Hematopoietic multipotent progenitor cell treated with erythropoietin and hydrocortisone succinate and interleukin-3 and kit ligand, for 15 days (in vitro differentiated cells): ENCODE results near the gene RTF2.

Experiments used
- DNase-seq: peaks from one replicate; pipeline ENCODE4 v3.0.0-alpha.2; 2015; ENCODE audit warnings: low spot score

The RTF2 gene, protein sequence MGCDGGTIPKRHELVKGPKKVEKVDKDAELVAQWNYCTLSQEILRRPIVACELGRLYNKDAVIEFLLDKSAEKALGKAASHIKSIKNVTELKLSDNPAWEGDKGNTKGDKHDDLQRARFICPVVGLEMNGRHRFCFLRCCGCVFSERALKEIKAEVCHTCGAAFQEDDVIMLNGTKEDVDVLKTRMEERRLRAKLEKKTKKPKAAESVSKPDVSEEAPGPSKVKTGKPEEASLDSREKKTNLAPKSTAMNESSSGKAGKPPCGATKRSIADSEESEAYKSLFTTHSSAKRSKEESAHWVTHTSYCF

GRCh38 chr20:56468316-56469076 lies at the start of gene RTF2:
Gene RTF2, plus strand, starts transcription at chr20:56468627. Its CDS starts 71 bp downstream, at chr20:56468698.
- DNase-seq, result peak; percentile 97

GRCh38 chr20:56420028-56420427 lies 48.4 kb upstream of the RTF2 start:
- DNase-seq, result no peak

- DNase-seq, result no peak
Observed at GRCh38 chr20:56420940-56421688, 47.3 kb upstream of the RTF2 start.

GRCh38 chr20:56422076-56422823 lies 46.2 kb upstream of the RTF2 start:
- DNase-seq, result no peak

GRCh38 chr20:56422824-56423189 lies 45.6 kb upstream of the RTF2 start:
- no peak for DNase-seq

GRCh38 chr20:56423211-56423610 lies 45.2 kb upstream of the RTF2 start:
- DNase-seq, result no peak

GRCh38 chr20:56423886-56424285 lies 44.5 kb upstream of the RTF2 start:
- DNase-seq, result no peak

DNA sequence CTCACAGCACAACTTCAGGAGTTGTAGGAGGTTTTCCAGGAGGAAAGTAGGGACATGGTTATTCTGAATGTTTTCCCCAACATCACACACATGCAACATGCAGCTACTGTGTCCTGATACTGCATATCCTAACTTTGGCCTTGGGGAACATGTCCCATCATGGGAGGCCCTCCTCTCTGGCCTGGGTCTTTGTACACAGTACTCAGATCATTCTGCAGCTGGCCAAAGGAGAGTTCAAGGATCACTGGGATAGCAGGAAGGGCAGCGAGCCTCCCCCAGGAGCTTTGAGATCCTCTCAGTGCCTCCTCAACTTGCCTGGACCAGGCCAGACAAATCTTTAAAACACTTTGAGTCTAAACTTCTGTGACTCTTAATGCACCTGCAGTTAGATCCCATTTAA lies 43.5 kb upstream of the RTF2 start:
- DNase-seq, result no peak

GRCh38 chr20:56426026-56426425 lies 42.4 kb upstream of the RTF2 start:
- no peak for DNase-seq

- DNase-seq, result no peak
Observed at GRCh38 chr20:56426926-56427325, 41.5 kb upstream of the RTF2 start.

DNA sequence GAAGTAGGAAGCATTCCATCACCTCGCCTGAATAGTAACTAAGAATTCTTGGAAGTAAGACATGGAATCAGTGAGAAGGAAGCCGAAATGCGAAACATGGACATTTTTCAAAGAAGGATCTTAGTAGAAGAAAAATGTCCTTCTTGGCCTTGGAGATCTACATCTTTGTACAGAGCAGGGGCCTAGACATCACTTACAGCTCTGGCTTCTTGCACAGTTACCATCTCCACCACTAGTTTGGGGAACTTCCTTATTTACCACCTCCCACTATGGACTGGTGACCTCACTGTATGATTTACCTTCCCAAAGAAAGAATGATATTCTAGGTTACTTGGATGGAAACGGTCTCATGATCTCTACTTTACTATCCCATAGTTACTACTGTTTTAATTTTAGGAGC lies 40.6 kb upstream of the RTF2 start:
- no peak for DNase-seq

- no peak for DNase-seq
Observed at GRCh38 chr20:56428410-56428809, 40.0 kb upstream of the RTF2 start.

GRCh38 chr20:56428881-56429280 lies 39.5 kb upstream of the RTF2 start:
- DNase-seq, result no peak

GRCh38 chr20:56429502-56429901 lies 38.9 kb upstream of the RTF2 start:
- DNase-seq, result no peak

DNA sequence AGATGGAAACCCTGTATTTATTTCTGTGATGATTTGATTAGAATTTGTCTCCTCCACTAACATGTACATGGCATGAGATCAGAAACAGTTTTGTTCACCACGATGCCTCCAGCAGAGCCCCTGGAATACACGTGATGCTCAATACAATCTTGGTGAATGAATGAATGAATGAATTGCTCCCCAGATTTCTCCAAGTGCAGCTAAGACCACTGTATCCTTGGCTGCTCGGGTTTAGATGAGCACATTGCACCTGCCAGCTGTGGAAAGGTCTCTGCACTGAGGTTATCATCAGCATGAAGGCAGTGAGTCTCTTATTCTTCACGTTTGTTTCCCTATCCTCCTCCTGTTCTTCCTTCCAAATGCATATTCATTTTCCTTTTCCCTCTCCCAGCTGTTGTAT lies 38.5 kb upstream of the RTF2 start:
- DNase-seq, result no peak

DNA sequence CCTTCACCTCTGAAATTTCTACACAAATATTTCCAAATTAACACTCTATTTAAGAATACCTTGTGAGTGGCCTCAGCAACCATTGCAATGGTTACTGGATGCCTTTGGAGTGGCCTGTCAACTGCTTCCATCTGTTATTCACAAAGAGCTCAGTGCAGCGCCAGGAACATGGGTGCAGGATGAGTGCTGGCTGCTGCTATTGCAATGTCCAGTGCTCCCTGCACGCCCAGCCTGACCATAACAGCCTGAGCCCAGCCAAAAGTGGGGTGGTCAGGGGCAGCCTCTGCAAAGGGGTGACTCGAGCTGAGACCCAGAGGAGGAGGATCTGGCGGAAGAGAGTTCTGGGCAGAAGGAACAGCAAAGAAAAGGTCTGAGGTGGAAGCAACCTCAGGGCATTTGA lies 38.0 kb upstream of the RTF2 start:
- DNase-seq, result no peak

DNA sequence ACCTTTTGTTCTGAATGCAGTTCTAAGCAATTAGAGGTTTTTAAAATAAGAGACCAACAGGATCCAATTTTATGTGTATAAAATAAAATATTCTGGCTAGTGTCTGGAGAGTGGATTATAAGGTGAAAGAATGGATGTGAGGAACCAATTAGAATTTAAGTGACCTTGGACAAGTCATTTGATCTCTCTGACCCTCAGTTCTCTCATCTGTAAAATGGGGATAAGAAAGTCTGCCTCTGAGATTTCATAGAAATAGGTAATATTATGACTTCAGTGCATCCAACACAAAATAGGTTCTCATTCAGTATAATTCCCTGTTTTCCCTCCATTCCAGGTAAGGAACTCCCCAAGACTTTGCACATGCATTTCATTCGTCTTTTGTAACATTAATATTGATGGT lies 37.5 kb upstream of the RTF2 start:
- DNase-seq, result no peak

- no peak for DNase-seq
Observed at GRCh38 chr20:56431471-56431870, 37.0 kb upstream of the RTF2 start.

DNA sequence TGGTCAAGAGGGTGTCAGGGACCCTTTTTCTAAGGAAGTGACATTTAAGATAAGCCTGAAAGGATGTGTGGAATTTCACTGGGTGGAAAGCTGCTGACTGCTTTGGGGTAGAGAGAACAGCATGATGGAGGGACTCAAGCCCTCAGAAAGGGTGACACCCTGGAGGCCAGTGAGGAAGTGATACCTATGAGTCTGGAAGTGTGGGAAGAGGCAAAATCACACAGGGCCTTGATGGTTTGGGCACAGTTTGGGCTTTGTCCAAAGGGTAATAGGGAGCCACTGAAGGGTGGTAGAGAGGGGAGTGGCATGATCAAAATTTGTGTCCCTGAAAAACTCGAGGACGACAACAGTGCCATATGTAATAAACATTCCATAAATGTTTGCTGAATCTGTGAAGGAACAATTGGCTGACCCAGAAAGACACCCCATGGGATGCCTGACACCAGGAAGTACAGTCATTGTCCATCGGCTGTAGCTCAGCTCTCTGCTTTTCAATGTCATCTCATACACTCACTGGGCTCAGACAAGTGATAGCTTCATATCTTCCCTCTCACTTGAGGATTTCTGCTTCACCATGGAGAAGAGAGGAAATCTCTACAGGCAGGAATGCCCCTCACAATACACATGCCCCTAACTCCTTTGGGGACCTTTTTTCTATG lies 35.1 kb upstream of the RTF2 start:
- DNase-seq, result no peak

- no peak for DNase-seq
Observed at GRCh38 chr20:56433880-56434255, 34.6 kb upstream of the RTF2 start.

DNA sequence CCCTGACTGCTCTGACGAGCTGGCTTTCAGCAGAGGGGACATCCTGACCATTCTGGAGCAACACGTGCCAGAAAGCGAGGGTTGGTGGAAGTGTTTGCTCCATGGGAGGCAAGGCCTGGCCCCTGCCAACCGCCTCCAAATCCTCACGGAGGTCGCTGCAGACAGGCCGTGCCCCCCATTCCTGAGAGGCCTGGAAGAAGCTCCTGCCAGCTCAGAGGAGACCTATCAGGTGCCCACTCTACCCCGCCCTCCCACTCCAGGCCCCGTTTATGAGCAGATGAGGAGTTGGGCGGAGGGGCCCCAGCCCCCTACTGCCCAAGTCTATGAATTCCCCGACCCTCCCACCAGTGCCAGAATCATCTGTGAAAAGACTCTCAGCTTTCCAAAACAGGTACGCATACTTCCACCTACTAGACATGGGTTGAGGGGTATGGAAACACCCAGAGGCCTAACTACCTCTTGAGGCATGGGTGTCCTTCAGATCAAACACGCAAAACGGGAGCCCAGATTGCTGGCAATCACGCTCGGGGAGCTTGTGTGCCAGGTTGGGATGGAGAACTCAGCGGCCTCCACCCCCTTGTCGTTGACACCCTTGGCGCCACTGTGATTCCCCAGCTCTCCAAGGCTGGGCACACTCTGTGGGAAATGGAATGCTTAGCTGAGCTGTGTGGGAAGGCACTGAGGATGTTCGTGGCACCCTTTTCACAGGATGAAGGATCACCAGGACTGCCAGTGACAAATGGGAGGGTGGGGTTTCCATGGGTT lies 31.0 kb upstream of the RTF2 start:
- no peak for DNase-seq
